HG03039 (cell line): ENCODE measurements around the gene SLC25A19.
A peak's percentile ranks its signal among the peaks of the same experiment; 100 is the strongest.
"Not testable (repeated sequence)": the region's sequence is repeated elsewhere in the genome, so short reads cannot be mapped to it uniquely, and the experiment has no call there.

ENCODE experiments used
- ATAC-seq: cut with Tn5 transposase; IDR thresholded peaks from one replicate; pipeline ENCODE4 v1.9.1; 2021; ENCODE audit warnings: mild to moderate bottlenecking, moderate library complexity; ENCODE audit not compliant: unreplicated experiment

Gene SLC25A19

GRCh38 chr17:75301502-75302206 is 12.4 kb upstream of the SLC25A19 start:
- ATAC-seq, result no peak

DNA sequence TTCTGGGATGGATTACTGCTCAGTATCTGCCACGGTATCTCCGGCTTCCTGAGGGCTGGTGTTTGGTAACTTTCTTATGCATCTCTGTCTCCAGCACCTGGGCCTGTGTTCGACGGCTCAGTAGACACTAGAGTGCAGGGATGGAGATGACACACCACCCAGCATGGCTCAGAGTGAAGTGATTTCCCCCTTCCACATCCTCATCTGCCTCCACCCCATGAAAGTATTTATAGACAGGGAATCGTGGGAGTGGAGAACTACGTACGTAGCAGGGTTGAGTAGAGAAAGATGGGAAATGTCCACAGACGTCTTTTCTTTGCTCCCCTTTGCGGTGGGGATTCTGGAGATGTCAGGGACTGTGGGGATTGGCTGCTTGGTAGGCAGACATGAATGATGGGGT is 11.8 kb upstream of the SLC25A19 start:
- ATAC-seq, result no peak

- ATAC-seq, result no peak
Observed at GRCh38 chr17:75300280-75300679, 11.0 kb upstream of the SLC25A19 start.

- ATAC-seq, result peak; percentile 41
Observed at GRCh38 chr17:75295201-75296158, 6.2 kb upstream of the SLC25A19 start.

GRCh38 chr17:75292810-75293448 is 3.7 kb upstream of the SLC25A19 start:
- ATAC-seq, result not testable (repeated sequence)

- ATAC-seq, result no peak
Observed at GRCh38 chr17:75289832-75290337, 652 bp upstream of the SLC25A19 start.

DNA sequence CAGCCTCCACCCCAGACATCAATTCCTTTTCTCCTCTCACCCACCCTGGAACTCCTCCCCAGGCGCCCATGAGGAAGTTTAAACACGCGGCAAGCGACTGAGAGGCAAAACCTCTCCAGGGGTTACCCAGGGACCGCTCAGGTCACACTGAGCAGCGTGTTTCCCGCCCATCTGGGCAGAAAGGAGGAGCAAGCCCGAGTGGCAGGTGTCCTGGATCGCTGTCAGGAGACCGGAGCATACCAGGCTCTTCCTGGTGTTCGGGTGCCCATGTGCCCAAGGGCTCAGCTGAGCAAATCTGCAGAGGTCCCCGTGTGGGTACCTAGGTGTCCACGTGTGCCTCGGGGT is 491 bp downstream of the SLC25A19 start:
- ATAC-seq, result peak; percentile 9

DNA sequence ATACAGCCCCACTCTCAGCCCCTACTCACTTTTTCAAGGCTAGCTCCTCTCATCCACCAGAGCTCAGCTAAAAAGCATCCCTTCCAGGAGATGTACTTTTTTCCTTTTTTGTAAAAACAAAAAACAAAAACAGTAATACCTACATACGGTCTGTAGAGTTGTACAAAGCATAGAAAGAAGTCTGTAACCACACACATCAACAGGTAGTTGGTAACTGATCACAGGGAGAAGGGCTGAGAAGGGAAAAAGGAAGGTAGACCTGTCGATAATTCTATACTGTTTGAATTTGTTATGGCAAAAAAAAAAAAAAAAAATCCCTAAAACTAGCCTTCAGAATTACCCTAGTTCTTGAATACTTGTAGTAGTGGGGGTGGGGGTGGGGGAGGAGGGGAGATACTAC is 874 bp downstream of the SLC25A19 start:
- no peak for ATAC-seq

GRCh38 chr17:75287221-75287620 is 2.0 kb downstream of the SLC25A19 start:
- no peak for ATAC-seq

DNA sequence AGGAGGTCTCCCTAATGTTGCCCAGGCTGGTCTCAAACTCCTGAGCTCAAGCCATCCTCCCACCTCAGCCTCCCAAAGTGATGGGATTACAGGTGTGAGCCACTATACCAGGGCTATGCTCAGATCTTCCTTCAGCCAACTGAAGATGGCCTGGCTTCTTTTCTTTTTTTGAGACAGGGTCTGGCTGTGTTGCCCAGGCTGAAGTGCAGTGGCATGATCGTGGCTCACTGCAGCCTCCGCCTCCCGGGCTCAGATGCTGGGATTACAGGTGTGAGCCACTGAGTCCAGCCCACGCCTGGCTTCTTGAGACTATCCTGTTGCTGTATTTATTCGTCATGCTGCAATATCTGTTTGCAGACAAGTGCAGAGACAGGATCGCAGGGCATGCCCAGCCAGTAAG is 4.1 kb downstream of the SLC25A19 start:
- no peak for ATAC-seq

GRCh38 chr17:75280189-75280588 is 9.0 kb downstream of the SLC25A19 start:
- ATAC-seq, result not testable (repeated sequence)

DNA sequence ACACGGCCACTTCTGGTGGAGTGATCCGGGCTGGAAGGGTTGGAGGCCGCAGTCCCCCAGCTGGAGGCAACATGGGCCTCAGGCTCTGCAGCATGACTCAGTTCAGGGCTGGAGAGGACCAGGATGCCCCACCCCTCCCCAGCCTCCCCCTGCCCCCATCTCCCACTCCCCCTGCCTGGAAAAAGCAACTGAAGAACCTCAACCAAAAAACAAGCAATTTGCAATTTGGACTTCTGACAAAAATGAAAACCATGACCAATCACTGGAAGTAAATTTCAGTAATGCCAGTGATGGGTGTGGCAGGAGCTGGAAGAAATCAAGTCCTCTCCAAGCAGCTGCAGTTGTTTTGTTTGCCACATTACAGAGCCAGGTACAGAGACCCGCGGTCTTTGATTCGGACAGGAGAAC is 11.6 kb downstream of the SLC25A19 start:
- no peak for ATAC-seq

DNA sequence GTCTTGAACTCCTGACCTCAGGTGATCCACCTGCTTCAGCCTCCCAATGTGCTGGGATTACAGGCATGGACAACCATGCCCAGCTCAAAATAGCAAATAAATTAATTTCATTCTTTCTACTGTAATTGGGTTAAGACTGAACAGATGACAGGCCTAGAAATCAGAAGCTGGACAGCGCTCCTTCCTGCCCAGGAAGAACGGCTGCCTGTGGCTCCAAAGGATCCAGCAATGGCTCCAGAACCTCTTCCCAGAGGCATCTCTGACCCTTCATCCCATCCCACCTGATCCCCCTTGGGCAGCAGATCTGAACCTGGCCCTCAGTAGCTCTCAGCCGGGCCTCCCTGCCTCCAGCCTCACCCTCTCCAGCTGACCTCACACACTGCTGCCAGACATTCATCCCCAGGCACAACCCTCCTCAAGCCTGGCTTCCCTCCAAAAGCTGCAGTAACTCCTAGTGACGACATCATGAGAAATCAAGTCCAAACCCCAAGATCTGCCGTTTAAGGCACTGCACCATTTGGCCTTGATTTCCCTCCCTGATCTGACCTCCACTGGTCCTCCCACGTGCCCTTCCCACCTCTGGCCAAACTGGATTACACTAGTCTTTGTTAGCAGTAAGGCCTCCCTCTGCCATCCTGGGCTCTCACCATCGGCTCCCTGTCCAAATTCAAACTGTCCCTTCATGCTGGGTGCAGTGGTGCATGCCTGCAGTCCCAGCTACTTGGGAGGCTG is 15.1 kb downstream of the SLC25A19 start:
- ATAC-seq, result no peak

GRCh38 chr17:75272848-75273184 is 16.4 kb downstream of the SLC25A19 start:
- ATAC-seq, result no peak

- ATAC-seq, result no peak
Observed at GRCh38 chr17:75271955-75272847, 17.0 kb downstream of the SLC25A19 start.

- ATAC-seq, result peak; percentile 62
Observed at GRCh38 chr17:75271233-75271954, 17.8 kb downstream of the SLC25A19 start.

DNA sequence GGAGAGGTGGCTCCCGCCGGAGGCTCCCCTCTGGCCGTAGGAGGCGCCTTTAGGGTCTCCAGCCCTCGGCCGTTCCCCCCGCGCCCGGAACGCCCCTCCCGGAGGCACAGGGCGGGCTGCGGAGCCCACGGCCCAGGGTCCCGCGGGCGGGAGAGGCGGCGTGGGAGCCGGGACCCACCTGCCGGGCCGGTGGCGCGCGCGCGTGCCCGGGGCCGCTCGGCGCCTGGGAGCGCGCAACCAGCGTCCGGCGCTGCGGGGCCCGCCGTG is 18.3 kb downstream of the SLC25A19 start, which contains the start of gene MIF4GD:
Gene MIF4GD, minus strand, starts transcription at position 266 of the 267 bp plus-strand sequence. CDS start 1,036 bp downstream, outside the sequence.
- no peak for ATAC-seq

DNA sequence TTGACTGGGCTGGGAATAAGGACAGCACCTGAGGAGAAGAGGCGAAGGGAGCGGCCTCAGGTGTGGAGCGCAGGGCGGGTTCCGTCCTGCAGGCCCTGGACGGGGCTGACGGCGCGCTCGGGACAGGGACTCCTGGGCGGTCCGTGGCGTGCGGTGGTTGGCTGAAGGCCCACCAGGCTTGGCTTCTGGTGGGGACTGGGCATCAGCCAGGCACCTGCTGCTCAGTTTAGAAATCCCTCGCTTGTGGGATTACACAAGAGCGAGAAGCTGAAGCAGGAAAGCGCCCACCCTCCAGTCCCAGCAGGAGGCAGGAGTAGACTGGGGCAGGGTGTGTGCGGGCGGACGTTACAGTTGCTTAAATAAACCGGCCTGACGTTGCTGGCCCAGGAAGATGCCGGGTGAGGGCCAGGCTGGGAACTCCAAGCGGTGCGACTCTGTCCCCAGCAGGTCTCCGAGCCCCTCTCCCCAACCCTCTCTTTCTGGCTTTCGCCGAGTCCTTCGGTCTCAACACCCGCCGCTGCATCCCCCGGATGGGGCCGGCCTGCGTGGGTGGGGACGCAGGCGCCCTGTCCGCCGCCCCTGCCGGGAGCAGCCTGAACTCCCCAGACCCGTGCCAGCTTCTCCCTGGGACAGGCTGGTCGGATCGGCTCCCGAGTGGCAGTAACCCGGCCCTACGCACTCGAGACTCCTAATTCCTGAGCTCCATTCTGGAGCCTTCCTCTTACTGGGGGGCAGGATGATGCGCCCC is 18.8 kb downstream of the SLC25A19 start:
- peak; percentile 26 for ATAC-seq

DNA sequence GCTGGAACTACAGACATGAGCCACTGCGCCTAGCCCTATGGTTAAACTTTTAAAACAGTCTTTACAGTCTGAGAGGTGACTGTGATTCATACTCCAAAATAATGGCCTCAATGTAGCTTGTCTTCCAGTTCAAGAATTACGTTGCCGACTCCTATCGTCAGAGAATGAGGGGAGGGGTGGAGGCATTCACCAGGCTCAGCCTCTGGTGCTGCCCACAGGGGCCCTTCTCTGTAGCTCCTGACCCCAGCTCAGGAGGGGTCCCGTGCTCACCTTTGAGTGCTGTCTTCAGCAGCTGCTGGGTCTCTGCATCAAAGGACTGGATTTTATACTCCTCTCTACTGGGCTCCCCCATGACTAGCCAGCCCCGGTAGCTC is 19.4 kb downstream of the SLC25A19 start:
- ATAC-seq, result no peak
